ENCODE measurements around the gene OR13J1.

DNA sequence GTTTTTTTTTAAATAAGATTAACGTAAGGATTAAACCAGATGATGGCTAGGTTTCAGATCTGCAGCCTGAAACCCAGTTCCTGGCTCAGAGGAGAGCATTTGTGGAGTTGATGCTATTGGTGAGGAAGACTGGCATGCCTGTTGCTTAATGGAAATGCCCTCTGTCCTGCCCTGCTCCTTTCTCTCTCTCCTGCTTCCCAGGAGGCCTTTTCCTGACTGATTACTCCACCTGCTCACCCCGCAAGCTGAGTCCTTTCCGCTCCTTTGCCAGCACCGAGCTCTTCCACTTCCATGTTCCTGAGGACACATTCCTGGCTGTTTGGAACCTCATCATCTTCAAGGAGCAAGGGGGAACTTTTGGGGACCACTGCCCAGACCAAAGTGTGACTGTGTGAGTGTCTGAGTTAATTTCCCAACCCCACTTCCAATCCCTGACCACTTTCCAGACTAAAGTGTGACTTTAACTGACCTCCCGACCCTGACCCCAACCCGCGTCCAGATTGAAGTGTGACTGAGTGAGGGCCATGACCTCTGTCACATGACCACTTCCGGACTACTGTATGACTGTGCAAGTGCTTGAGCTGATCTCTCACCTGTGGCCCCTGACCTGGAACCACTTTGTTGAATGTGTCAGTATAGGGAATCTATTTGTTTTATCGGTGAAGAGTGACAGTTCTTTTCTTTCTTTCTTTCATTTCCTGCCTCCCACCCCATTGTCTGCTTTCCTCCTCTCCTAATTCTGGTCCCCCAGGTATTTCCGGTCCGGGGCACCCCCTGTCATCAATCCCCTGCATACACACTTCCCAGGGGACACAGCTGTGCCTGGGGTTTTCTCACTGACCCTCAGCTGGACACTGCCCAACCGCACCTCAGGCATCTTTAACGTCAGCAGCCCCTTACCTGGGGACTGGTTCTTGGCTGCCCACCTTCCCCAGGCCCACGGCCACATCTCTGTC, 35.7 kb downstream of the OR13J1 start:
- TF ChIP-seq, protein P1, sequence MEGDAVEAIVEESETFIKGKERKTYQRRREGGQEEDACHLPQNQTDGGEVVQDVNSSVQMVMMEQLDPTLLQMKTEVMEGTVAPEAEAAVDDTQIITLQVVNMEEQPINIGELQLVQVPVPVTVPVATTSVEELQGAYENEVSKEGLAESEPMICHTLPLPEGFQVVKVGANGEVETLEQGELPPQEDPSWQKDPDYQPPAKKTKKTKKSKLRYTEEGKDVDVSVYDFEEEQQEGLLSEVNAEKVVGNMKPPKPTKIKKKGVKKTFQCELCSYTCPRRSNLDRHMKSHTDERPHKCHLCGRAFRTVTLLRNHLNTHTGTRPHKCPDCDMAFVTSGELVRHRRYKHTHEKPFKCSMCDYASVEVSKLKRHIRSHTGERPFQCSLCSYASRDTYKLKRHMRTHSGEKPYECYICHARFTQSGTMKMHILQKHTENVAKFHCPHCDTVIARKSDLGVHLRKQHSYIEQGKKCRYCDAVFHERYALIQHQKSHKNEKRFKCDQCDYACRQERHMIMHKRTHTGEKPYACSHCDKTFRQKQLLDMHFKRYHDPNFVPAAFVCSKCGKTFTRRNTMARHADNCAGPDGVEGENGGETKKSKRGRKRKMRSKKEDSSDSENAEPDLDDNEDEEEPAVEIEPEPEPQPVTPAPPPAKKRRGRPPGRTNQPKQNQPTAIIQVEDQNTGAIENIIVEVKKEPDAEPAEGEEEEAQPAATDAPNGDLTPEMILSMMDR (IDR thresholded peaks at IDR 0.05), result no peak
- no peak for TF ChIP-seq POLR2A (IDR thresholded peaks at IDR 0.05)
